A673 (cell line): ENCODE results near the gene HPS4. TPM values are rescaled to one million over a fixed set of nuclear protein-coding genes. Genes with fewer than 3 reads are reported as not detected.

ENCODE experiments used
- BruUV-seq: library from RNA; stranded (reverse); fragments of 400-500 nt; replicated peaks from 2 replicates; lab custom pipeline; 2021; lab: Mats Ljungman, UMichigan
- CTCF ChIA-PET: fragments of 300-600 bp; sonication (Branson Sonifier 250); formaldehyde crosslinking; loops from one replicate; lab custom pipeline; 2022; ENCODE audit warnings: antibody characterized with exemption; lab: Charles Lee
- POLR2A ChIA-PET: fragments of 300-600 bp; sonication (Branson Sonifier 250); formaldehyde crosslinking; loops from one replicate; lab custom pipeline; 2022; ENCODE audit warnings: antibody characterized with exemption; ENCODE audit not compliant: low non-redundant PET; lab: Charles Lee
- DNase-seq: peaks from one replicate; pipeline ENCODE4 v3.0.0-alpha.2; 2015; ENCODE audit warnings: low spot score
- H3K27ac ChIP-seq: fragments of 200-600 bp; sonication (generic); 2 replicates; pipeline ENCODE4 v1.5.1; 2016; ENCODE audit warnings: mixed run types, low read depth, mild to moderate bottlenecking, mixed read lengths, antibody characterized with exemption, low read length; ENCODE audit not compliant: poor library complexity, severe bottlenecking
- H3K27me3 ChIP-seq: fragments of 200-600 bp; sonication (generic); replicated peaks from 2 replicates; pipeline ENCODE4 v1.6.1; 2017; ENCODE audit warnings: mixed run types, low read depth, mild to moderate bottlenecking, mixed read lengths, antibody characterized with exemption, low read length; ENCODE audit not compliant: insufficient read depth, poor library complexity
- H3K36me3 ChIP-seq: fragments of 200-600 bp; sonication (generic); 2 replicates; pipeline ENCODE4 v1.6.1; 2016; ENCODE audit warnings: mixed run types, mild to moderate bottlenecking, mixed read lengths, antibody characterized with exemption, low read length; ENCODE audit not compliant: insufficient read depth, poor library complexity, severe bottlenecking
- H3K4me1 ChIP-seq: fragments of 200-600 bp; sonication (generic); 2 replicates; pipeline ENCODE4 v1.6.1; 2017; ENCODE audit warnings: mixed run types, mild to moderate bottlenecking, mixed read lengths, antibody characterized with exemption, low read length; ENCODE audit not compliant: insufficient read depth, poor library complexity, severe bottlenecking
- H3K4me3 ChIP-seq: fragments of 200-600 bp; sonication (generic); 2 replicates; pipeline ENCODE4 v1.5.1; 2016; ENCODE audit warnings: low read depth, mixed run types, mild to moderate bottlenecking, mixed read lengths, low read length; ENCODE audit not compliant: poor library complexity, severe bottlenecking
- H3K9me3 ChIP-seq: fragments of 200-600 bp; sonication (generic); 2 replicates; pipeline ENCODE4 v1.6.1; 2016; ENCODE audit warnings: mixed run types, low read depth, mild to moderate bottlenecking, mixed read lengths, antibody characterized with exemption, low read length; ENCODE audit not compliant: poor library complexity, severe bottlenecking
- CTCF ChIP-seq: fragments of 300-800, 200-600 bp; sonication (generic); conservative IDR thresholded peaks from 2 replicates; pipeline ENCODE4 v1.5.1; 2017; ENCODE audit warnings: low read depth, mild to moderate bottlenecking, antibody characterized with exemption, low read length, moderate library complexity, mixed read lengths
- EZH2 ChIP-seq: fragments of 200-600 bp; sonication (generic); IDR thresholded peaks from 2 replicates; pipeline ENCODE4 v1.6.1; 2017; ENCODE audit warnings: borderline replicate concordance, low read depth, mild to moderate bottlenecking, mixed read lengths, antibody characterized with exemption, low read length; ENCODE audit not compliant: poor library complexity, severe bottlenecking
- intact Hi-C: fragments of 100-400 bp; cut with micrococcal nuclease; formaldehyde crosslinking; loops from one replicate; pipeline ENCODE4 v1.10.0; 2022; ENCODE audit not compliant: unreplicated experiment
- total RNA-seq: library from RNA; stranded (reverse); gene quantifications from 2 replicates; pipeline ENCODE4 v1.2.3, GENCODE V29; 2021

Gene HPS4
- total RNA-seq, 1 experiment from 2014 or later, result 47.9 TPM

- peaks cover 39% of the 10 kb centered on the region for H3K4me1 ChIP-seq
- no peak for DNase-seq
- TF ChIP-seq EZH2 (no peak), CTCF (no peak)
- BruUV-seq, result no TSS peak
- H3K9me3 ChIP-seq, result no peaks in the 10 kb centered on the region
- ChIA-PET POLR2A (no interaction called here), CTCF (interaction anchor here (0.5 kb wide), 1 partner anchor 118 kb away, joined by 6 read pairs; no protein-coding TSS in a partner anchor)
- H3K36me3 ChIP-seq, result peaks cover 10% of the 10 kb centered on the region
- peak overlapping the region; percentile 33 for H3K27ac ChIP-seq
- H3K4me3 ChIP-seq, result peak overlapping the region; percentile 97
- intact Hi-C loops, result no loop called here
- no peaks in the 10 kb centered on the region for H3K27me3 ChIP-seq
Observed at GRCh38 chr22:26482161-26482560, 1.4 kb downstream of the HPS4 start.

- TF ChIP-seq CTCF, result no peak
- no peak for TF ChIP-seq EZH2
- Histone ChIP-seq H3K4me3 (no peak overlapping the region), H3K9me3 (no peaks in the 10 kb centered on the region), H3K27ac (peak overlapping the region; percentile 33), H3K4me1 (peaks cover 39% of the 10 kb centered on the region), H3K36me3 (peaks cover 14% of the 10 kb centered on the region), H3K27me3 (no peaks in the 10 kb centered on the region)
- POLR2A ChIA-PET, result no interaction called here
- intact Hi-C loops, result no loop called here
- no peak for DNase-seq
- BruUV-seq, result no TSS peak
- CTCF ChIA-PET, result no interaction called here
Observed at GRCh38 chr22:26481694-26482093, 1.9 kb downstream of the HPS4 start.

GRCh38 chr22:26481112-26481693 is 2.4 kb downstream of the HPS4 start:
- no peaks in the 10 kb centered on the region for H3K9me3 ChIP-seq
- TF ChIP-seq CTCF (no peak), EZH2 (no peak)
- ChIA-PET POLR2A (no interaction called here), CTCF (no interaction called here)
- peak overlapping the region; percentile 33 for H3K4me3 ChIP-seq
- BruUV-seq, result no TSS peak
- H3K27ac ChIP-seq, result peak overlapping the region; percentile 33
- H3K27me3 ChIP-seq, result no peaks in the 10 kb centered on the region
- intact Hi-C loops, result no loop called here
- H3K36me3 ChIP-seq, result peaks cover 19% of the 10 kb centered on the region
- DNase-seq, result no peak
- H3K4me1 ChIP-seq, result peaks cover 39% of the 10 kb centered on the region
